HG02973 (cell line): ENCODE results near the gene FAM136A.
"Not testable (repeated sequence)": the region's sequence is repeated elsewhere in the genome, so short reads cannot be mapped to it uniquely, and the experiment has no call there.

Source experiments
- ATAC-seq: cut with Tn5 transposase; IDR thresholded peaks from one replicate; pipeline ENCODE4 v1.9.1; 2021; ENCODE audit warnings: moderate library complexity; ENCODE audit not compliant: unreplicated experiment

FAM136A gene

GRCh38 chr2:70301344-70302194, at the start of gene FAM136A:
Gene FAM136A (minus strand): TSS chr2:70302067. CDS start chr2:70302011, 56 bp downstream.
- ATAC-seq = peak; percentile 80

- ATAC-seq = no peak
These were observed 48.2 kb upstream of the FAM136A start for GRCh38 chr2:70349921-70350685.

DNA sequence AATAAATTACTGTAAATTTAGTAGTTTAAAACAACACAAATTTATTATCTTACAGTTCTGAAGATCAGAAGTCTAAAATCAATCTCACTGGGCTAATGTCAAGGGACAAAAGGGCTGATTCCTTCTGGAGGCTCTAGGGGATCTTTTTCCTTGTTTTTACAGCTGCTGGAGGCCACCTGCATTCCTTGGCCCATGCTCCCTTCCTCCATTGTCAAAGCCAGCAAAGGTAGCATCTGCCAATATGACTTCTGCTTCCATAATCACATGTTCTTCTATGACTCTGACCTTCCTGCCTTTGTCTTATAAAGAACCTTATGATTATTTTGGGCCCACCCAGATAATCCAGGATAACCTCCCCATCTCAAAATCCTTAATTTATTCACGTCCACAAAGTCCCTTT, 46.0 kb upstream of the FAM136A start:
- ATAC-seq = no peak

DNA sequence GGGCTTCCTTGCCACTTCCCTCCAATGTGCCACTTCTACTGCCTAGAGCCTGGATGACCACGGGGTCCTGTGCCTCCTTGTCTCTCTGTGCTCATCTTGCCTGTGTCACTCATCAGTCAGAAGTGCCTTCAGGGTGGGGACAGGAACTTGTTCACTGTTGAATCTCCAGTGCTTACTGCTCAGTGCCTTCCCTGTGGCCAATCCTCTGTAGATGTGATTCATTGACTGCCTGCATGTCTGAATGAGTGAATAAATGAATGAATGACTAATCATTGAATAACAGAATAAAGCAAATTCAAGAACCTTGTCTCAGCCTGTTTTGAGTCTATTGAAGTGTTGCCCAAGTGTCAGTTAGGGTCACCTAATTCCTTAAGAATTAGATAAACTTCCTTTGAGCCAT, 42.3 kb upstream of the FAM136A start:
- no peak for ATAC-seq

DNA sequence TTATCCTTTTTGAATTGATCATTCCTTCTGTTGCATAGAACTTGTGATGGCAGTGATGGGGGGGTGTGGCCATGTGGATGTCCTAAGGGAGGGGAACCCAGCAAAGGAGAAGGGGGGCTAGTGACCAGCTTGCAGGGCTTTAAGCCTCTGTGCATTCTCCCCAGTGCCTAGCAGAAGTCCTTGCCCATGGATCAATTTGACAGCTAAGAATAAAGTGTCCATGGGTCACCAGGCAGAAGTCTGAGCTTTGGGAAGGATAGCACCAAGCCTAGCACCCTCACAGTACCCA, 39.6 kb upstream of the FAM136A start:
- no peak for ATAC-seq

DNA sequence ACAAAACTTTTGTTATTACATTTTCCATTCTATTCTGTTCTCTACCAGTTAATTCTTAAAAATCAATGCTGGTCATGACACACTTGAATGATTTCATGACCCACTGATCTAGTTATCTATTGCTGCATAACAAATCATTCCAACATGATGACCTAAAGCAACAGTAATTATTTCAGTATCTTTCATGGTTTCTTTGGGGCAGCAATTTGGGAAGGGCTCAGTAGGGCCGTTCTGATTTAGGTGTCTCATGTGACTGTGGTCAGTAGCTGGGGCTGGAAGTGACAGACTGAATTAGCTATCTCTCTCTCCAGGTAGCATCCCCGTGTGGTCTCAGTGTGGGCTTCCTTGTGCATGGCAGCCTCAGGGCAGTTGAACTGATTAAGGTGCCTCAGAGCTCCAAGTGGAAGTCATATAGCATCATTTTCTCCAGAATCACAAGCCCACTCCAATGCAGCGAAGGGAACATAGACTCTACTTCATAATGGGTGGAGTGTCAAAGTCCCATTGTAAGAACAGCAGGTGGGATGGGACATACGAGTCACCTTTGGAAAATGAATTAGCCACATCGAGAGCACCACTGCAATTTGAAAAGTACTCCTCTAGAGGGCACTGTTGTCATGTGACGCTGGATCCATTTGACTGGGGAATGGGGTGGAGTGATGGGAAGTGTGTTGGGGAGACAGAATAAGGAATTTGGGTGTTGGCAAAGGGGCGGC, 39.1 kb upstream of the FAM136A start:
- no peak for ATAC-seq

- ATAC-seq = no peak
These were observed 38.2 kb upstream of the FAM136A start for GRCh38 chr2:70340075-70340474.

GRCh38 chr2:70336552-70336951, 34.7 kb upstream of the FAM136A start:
- no peak for ATAC-seq

GRCh38 chr2:70331012-70331411, 29.1 kb upstream of the FAM136A start:
- no peak for ATAC-seq

DNA sequence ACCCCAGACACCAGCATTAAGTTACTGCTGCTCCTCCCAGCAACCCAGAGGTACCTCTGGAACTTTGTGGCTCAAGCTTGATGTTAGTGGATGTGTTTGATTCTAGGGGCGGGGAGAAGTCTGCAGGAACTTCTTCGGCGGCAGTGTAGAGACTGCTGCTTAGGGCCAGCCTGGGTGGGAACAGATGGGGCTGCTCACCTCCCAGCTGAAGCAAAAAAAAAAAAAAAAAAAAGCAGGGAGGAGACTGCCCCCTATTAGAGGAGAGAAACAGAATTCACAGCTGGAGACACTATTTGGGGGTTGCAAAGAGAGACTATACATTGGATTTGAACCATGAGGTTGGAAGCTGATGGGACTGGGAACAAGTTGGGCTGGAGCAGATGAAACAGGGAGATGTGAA, 28.6 kb upstream of the FAM136A start:
- ATAC-seq = no peak

DNA sequence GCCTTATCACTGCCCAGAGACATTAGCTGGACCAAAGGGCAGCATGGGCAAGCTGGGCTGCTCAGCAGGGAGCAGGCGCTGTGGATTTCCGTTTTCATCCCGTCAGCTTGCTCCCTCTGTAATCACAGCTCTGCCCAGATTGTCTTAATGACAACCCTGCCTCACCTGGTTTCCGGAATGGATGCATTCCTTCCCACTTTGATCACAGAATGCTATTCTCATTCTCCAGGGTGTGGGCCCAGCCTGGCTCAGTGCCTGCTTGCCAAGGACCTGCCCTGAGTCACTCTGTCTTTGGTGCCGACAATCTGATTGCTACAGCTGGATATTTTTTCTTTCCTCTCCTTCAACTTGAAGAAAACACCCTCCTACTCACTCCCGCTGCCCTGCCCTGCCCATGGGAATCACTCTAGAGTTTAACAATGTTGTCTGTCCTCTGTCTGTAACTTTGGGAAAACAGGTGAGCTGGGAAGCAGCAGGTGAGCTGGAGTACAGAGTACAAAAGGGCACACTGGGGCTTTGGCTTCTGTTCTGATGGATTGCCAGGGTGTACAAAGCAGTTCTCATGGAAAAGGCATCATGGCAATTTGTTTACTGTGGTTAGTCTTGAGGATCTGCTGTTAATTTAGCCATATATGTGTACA, 27.2 kb upstream of the FAM136A start:
- no peak for ATAC-seq

GRCh38 chr2:70325875-70326274, 24.0 kb upstream of the FAM136A start:
- ATAC-seq = no peak

DNA sequence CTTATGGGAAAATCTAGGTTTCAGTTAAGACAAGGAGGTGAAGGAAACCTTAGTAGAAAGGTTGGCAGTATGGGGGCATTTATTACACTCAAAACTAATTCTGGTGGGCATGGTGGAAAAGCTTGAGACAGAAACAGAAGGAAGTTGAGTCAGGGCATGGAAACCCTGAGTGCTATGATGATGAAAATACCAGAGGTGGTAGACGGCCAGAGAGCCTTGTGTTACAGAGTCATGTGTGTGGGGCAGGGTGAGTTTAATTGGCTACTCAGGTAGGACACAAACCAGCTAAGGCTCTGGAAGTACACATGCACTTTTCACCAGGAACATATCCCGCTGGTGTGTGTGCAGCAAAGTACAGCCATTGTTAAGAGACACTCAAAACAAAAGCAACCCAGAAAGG, 20.7 kb upstream of the FAM136A start:
- ATAC-seq = no peak

DNA sequence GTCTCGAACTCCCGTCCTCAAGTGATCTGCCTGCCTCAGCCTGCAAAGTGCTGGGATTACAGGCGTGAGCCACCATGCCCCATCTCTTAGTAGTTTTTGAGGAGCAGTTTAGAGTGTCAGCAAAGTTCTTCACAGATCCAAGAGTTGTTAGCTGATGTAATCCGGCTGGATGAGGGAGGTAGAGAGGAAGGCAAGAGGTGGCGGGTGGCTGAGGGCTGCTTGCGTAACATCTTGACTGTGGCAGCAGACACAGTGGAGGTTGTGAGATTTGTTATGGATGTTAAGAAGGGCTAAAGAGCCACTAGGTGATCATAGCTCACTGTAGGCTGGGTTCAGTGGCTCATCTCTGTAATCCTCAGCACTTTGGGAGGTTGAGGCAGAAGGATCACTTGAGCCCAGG, 19.5 kb upstream of the FAM136A start:
- ATAC-seq = no peak

- ATAC-seq = no peak
These were observed 12.8 kb upstream of the FAM136A start for GRCh38 chr2:70314640-70315039.

DNA sequence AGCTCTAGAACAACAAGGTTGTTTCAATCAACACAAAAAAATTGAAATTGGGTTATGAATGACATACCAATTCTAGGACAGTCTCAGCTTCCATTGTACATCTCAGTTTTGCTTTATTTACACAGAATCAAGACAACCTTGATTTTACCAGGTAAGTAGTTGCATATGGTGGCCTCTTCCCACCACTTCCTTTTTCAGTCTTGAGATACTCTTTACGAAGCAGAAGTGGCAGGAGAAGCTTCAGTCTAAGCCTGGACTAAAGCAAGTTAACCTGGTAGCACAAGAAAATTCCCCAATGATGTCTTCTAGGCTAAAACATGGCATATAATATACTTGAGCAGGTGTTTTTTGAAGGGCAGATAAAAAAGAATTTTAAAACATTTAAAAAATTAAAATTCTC, 10.7 kb upstream of the FAM136A start:
- ATAC-seq = no peak

- ATAC-seq = no peak
These were observed 9.0 kb upstream of the FAM136A start for GRCh38 chr2:70310899-70311298.

GRCh38 chr2:70305531-70305930, 3.7 kb upstream of the FAM136A start:
- no peak for ATAC-seq

- no peak for ATAC-seq
These were observed 2.6 kb upstream of the FAM136A start for GRCh38 chr2:70304498-70304897.

GRCh38 chr2:70303186-70303585, 1.3 kb upstream of the FAM136A start:
- no peak for ATAC-seq

- not testable (repeated sequence) for ATAC-seq
These were observed 304 bp upstream of the FAM136A start for GRCh38 chr2:70302195-70302546.
